ENCODE results near the gene CPVL.

Gene CPVL

DNA sequence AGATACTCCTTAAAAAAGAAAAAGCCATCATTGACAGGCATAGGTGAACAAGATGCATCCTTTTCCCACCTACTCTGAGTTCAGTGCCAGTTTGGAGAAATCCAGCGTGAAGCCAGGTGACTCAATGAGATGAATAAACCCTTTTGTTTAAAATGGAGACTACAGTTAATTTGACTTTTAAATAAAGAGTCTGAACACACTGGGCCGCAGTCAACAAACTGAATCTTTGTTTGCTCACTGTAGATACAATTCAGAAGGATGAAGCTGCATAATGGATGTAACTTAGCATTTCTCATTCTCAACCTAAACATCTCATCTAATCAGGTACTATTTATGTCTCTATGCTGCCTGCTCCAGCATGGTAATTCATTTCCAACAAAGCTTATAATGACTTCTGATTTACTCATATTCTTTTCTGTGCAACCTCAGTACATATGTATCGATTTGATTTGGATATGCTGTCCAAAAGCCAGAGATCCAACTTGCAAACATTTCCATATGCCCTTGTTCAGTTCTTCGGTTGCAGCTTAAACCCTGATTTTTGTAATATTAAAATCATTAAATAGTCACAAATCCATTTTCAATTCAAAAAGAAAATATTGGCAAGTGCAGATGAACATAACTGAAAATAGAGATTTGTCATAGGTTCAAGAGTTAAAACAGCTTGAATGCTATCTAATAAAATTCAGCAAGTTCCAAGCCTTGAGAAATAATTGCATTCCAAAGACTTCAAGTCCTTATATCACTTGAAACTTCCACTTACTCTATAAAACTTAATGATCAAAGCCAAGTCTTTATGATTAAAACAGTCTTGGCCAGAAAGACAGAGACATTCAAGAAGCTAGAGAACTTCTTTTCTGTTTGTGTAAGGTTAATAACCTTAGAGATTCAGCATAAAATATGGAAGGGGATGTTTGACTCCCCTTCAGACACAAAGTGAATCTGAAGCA lies 67.8 kb downstream of the CPVL start:
- no peak overlapping the region for H3K4me3 ChIP-seq (ENCODE audit: low read depth, low read length)
- no peak for TF ChIP-seq CTCF (IDR thresholded peaks at IDR 0.05; ENCODE audit: low read depth, low read length)

GRCh38 chr7:29077854-29078253 lies 68.5 kb downstream of the CPVL start:
- H3K4me3 ChIP-seq (ENCODE audit: low read depth, low read length): no peak overlapping the region
- no peak for TF ChIP-seq CTCF (IDR thresholded peaks at IDR 0.05; ENCODE audit: low read depth, low read length)

GRCh38 chr7:29077176-29077575 lies 69.2 kb downstream of the CPVL start:
- H3K4me3 ChIP-seq (ENCODE audit: low read depth, low read length): no peak overlapping the region
- TF ChIP-seq CTCF (IDR thresholded peaks at IDR 0.05; ENCODE audit: low read depth, low read length): no peak

DNA sequence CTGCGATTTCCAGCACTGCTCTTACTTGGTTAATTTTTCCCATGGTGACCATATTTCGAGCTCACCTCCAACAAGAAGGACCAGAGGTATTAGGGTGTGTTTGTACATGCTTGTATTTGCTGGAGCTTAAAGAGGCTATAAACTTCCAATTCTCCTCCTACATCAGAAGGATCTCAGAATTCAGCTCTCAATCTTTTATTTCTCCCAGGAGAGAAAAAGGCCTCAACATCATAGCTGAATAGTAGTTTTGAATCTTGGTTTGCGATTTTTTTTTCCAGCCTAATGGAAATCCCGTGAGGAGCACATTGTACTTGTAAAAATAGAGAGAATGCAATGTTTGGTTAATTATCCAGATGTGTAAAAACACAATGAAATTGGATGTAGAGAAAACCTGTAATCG lies 69.7 kb downstream of the CPVL start:
- H3K4me3 ChIP-seq (ENCODE audit: low read depth, low read length): no peak overlapping the region
- TF ChIP-seq CTCF (IDR thresholded peaks at IDR 0.05; ENCODE audit: low read depth, low read length): no peak

GRCh38 chr7:29075606-29076005 lies 70.7 kb downstream of the CPVL start:
- H3K4me3 ChIP-seq (ENCODE audit: low read depth, low read length): no peak overlapping the region
- no peak for TF ChIP-seq CTCF (IDR thresholded peaks at IDR 0.05; ENCODE audit: low read depth, low read length)

- H3K4me3 ChIP-seq (ENCODE audit: low read depth, low read length): no peak overlapping the region
- no peak for TF ChIP-seq CTCF (IDR thresholded peaks at IDR 0.05; ENCODE audit: low read depth, low read length)
Observed at GRCh38 chr7:29071203-29071874, 75.0 kb downstream of the CPVL start.

DNA sequence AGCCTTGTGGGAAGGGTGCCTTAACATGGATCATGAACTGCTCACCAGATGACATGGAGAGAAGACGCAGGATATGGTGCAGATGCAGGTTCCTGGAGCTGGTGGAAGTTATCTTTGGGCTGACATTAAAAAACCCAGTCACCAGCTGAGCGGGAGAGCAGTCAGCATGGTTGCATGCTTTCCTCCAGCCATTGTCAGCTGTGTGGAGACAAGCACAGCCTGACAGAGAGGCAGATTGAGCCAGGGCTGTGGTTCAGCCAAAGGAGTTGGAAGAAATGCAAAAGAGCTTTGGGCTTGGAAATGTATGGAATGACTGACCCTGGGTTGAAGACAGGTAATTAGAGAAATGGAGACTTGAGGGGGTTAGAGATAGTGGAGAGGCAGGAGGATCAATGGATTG lies 79.7 kb downstream of the CPVL start:
- no peak for TF ChIP-seq CTCF (IDR thresholded peaks at IDR 0.05; ENCODE audit: low read depth, low read length)
- H3K4me3 ChIP-seq (ENCODE audit: low read depth, low read length): no peak overlapping the region
